H1 (cell line): ENCODE results near the gene GPR25. TPM values are rescaled to one million over a fixed set of nuclear protein-coding genes. Genes with fewer than 3 reads are reported as not detected.

Source experiments
- HDAC6 ChIP-seq: IDR thresholded peaks from one replicate; pipeline ENCODE4 v1.7.1; 2012; ENCODE audit warnings: low read depth, mild to moderate bottlenecking, inconsistent platforms, low read length, moderate library complexity
- MAFK ChIP-seq: IDR thresholded peaks from 2 replicates; pipeline ENCODE4 v1.6.1; 2012; ENCODE audit warnings: low read depth, mild to moderate bottlenecking, improper control_type of control experiment, low read length
- RFX5 ChIP-seq: IDR thresholded peaks from 2 replicates; pipeline ENCODE4 v1.6.1; 2011; ENCODE audit warnings: low read depth, low read length, improper control_type of control experiment, borderline replicate concordance
- polyA plus RNA-seq, 7 experiments: library from polyadenylated mRNA; depleted of rRNA in 3 of 7; stranded (reverse) in 5 of 7; unstranded in 2 of 7; fragments of >200 nt in 5 of 7; fragments of 200-250 nt in 2 of 7; gene quantifications; 1 replicate in 5 of 7; 2 replicates in 1 of 7; 4 replicates in 1 of 7; pipeline versions ENCODE4 v1.2.1 to v1.2.3, GENCODE V29; 2011 to 2013; ENCODE audit warnings: missing spikeins in 2 of 7, mixed read lengths in 2 of 7
- total RNA-seq: library from RNA; stranded (reverse); fragmentation: NEBNext Ultra II Directional; extraction: Animal tissue kit (Norgen Biotek cat#: 25700); gene quantifications from 2 replicates; pipeline ENCODE4 v1.2.1, GENCODE V29; 2021

GPR25 gene
- total and polyA plus RNA-seq, 2 of the 8 experiments (the other 6 are each of a cell fraction or from before 2014, with no cell fraction given): not detected

GRCh38 chr1:200895801-200896530 lies 23.2 kb downstream of the GPR25 start (continued):
- no peak for TF ChIP-seq HDAC6
- no peak for TF ChIP-seq RFX5
- no peak for TF ChIP-seq MAFK
